Testis (tissue), 3 donors: ENCODE measurements around the gene TNPO3. TPM values are rescaled to one million over a fixed set of nuclear protein-coding genes. Genes with fewer than 3 reads are reported as not detected.
"Not testable (repeated sequence)": the region's sequence is repeated elsewhere in the genome, so short reads cannot be mapped to it uniquely, and the experiment has no call there.

Experiments
- DNase-seq: peaks from one replicate; pipeline ENCODE4 v3.0.0-alpha.2; 2019
- H3K27ac ChIP-seq, 2 donors: fragments of 200-600 bp; sonication (generic); one replicate each; pipeline ENCODE4 v1.5.1; 2019
- H3K27me3 ChIP-seq: fragments of 200-600 bp; sonication (generic); one replicate; pipeline ENCODE4 v1.5.1; 2019
- H3K36me3 ChIP-seq: fragments of 200-600 bp; sonication (generic); one replicate; pipeline ENCODE4 v1.5.1; 2017; ENCODE audit warnings: low read depth; ENCODE audit errors: missing control alignments
- H3K4me1 ChIP-seq: fragments of 200-600 bp; sonication (generic); one replicate; pipeline ENCODE4 v1.5.1; 2019
- H3K4me3 ChIP-seq, 2 donors: fragments of 200-600 bp; sonication (generic); one replicate each; pipeline ENCODE4 v1.5.1; 2017 to 2019
- H3K9me3 ChIP-seq: fragments of 200-600 bp; sonication (generic); one replicate; pipeline ENCODE4 v1.5.1; 2017
- CTCF ChIP-seq, 3 experiments: fragments of 450-650 bp in 2 of 3; fragments of 200-600 bp in 1 of 3; sonication (generic) in 1 of 3; IDR thresholded peaks; one replicate each; pipeline ENCODE4 v1.5.1; 2016 to 2019; ENCODE audit warnings: antibody characterized with exemption in 3 of 3, mild to moderate bottlenecking in 2 of 3, moderate library complexity in 1 of 3
- POLR2A ChIP-seq: fragments of 450-650 bp; IDR thresholded peaks from one replicate; pipeline ENCODE4 v1.6.1; 2017; ENCODE audit warnings: antibody characterized with exemption, mild to moderate bottlenecking, moderate library complexity
- WGBS, 2 donors: methylation state at CpG; one replicate each; pipeline ENCODE4 v1.1.5; 2018; 5-methylcytosine and 5-hydroxymethylcytosine counted together
- intact Hi-C: fragments of 100-400 bp; cut with DNase I; formaldehyde crosslinking; loops from one replicate; pipeline ENCODE4 v1.15.1; 2023; ENCODE audit warnings: low total_unique reads
- polyA plus RNA-seq: library from polyadenylated mRNA; stranded (reverse); fragments of 350-450 nt; fragmentation: Illumina TruSeq; extraction: RNeasy Lipid Tissue Mini Kit (QIAGEN cat#74804); gene quantifications from one replicate; pipeline ENCODE4 v1.2.3, GENCODE V29; 2014; ENCODE audit warnings: low read depth, low replicate concordance; ENCODE audit not compliant: insufficient read depth
- total RNA-seq, 2 donors: library from RNA; depleted of rRNA; stranded (reverse); fragments of >200 nt; gene quantifications; one replicate each; pipeline ENCODE4 v1.2.3, GENCODE V29; 2016

TNPO3 gene
- total and polyA plus RNA-seq, 3 donors from 2014 or later = 52.5 to 62.8 (median 55.5) TPM

- no peak for TF ChIP-seq CTCF (IDR thresholded peaks at IDR 0.05)
- TF ChIP-seq POLR2A = no peak
- 28 to 60% methylated on average over 1 to 66 of the region's 69 CpGs for WGBS, 2 donors
- intact Hi-C loops = no loop called here
- no peak overlapping the region for H3K27ac ChIP-seq
- H3K9me3 ChIP-seq = no peaks in the 10 kb centered on the region
- H3K36me3 ChIP-seq = no peaks in the 10 kb centered on the region
- peaks cover 3% of the 10 kb centered on the region for H3K4me1 ChIP-seq
- peak overlapping the region in 1 of 2 donors; percentile 1 for H3K4me3 ChIP-seq
- DNase-seq = no peak
- no peaks in the 10 kb centered on the region for H3K27me3 ChIP-seq
Observed at GRCh38 chr7:128915841-128916642, 138.9 kb downstream of the TNPO3 start.

GRCh38 chr7:128915271-128915819, 139.6 kb downstream of the TNPO3 start:
- H3K4me3 ChIP-seq = peak overlapping the region in 1 of 2 donors; percentile 1
- no peak for TF ChIP-seq POLR2A
- TF ChIP-seq CTCF (IDR thresholded peaks at IDR 0.05) = no peak
- intact Hi-C loops = no loop called here
- no peaks in the 10 kb centered on the region for H3K36me3 ChIP-seq
- H3K9me3 ChIP-seq = no peaks in the 10 kb centered on the region
- H3K27me3 ChIP-seq = no peaks in the 10 kb centered on the region
- WGBS, 2 donors = 1 to 2% methylated on average over 21 to 33 of the region's 34 CpGs
- no peak for DNase-seq
- no peak overlapping the region for H3K27ac ChIP-seq
- H3K4me1 ChIP-seq = peaks cover 3% of the 10 kb centered on the region

- DNase-seq = no peak
- H3K36me3 ChIP-seq = no peaks in the 10 kb centered on the region
- intact Hi-C loops = no loop called here
- TF ChIP-seq POLR2A = no peak
- H3K27me3 ChIP-seq = no peaks in the 10 kb centered on the region
- H3K4me3 ChIP-seq = no peak overlapping the region
- no peak overlapping the region for H3K27ac ChIP-seq
- WGBS, 2 donors = 43 to 51% methylated on average over 8 to 11 of the region's 11 CpGs
- peaks cover 3% of the 10 kb centered on the region for H3K4me1 ChIP-seq
- no peaks in the 10 kb centered on the region for H3K9me3 ChIP-seq
Observed at GRCh38 chr7:128914566-128915151, 140.3 kb downstream of the TNPO3 start.

GRCh38 chr7:128913870-128914565, 140.9 kb downstream of the TNPO3 start:
- H3K36me3 ChIP-seq = no peaks in the 10 kb centered on the region
- no peaks in the 10 kb centered on the region for H3K9me3 ChIP-seq
- H3K4me1 ChIP-seq = peaks cover 3% of the 10 kb centered on the region
- H3K27ac ChIP-seq = no peak overlapping the region
- H3K27me3 ChIP-seq = no peaks in the 10 kb centered on the region
- DNase-seq = no peak
- TF ChIP-seq POLR2A (no peak), CTCF (IDR thresholded peaks at IDR 0.05) (no peak)
- no peak overlapping the region for H3K4me3 ChIP-seq
- WGBS, 2 donors = 64 to 84% methylated on average over 5 to 9 of the region's 10 CpGs
- intact Hi-C loops = no loop called here

GRCh38 chr7:128912709-128913495, 142.0 kb downstream of the TNPO3 start:
- intact Hi-C loops, H3K36me3 ChIP-seq, H3K4me1 ChIP-seq, DNase-seq, H3K27me3 ChIP-seq, H3K9me3 ChIP-seq, H3K4me3 ChIP-seq, H3K27ac ChIP-seq: not testable (repeated sequence)
- WGBS, 2 donors = 100% methylated on average over 5 of the region's 20 CpGs; no CpG with 5 or more reads in 1 of the 2 donors
